Lung (tissue), 12 donors: ENCODE results near the gene DENND1A. TPM values are rescaled to one million over a fixed set of nuclear protein-coding genes. Genes with fewer than 3 reads are reported as not detected.

Experiments used
- ATAC-seq: fragments of 200-7000 bp; cut with Tn5 transposase; one replicate; pipeline ENCODE4 v1.9.1; 2020; ENCODE audit warnings: moderate number of reproducible peaks; ENCODE audit not compliant: insufficient read depth, low FRiP score
- DNase-seq, 3 donors: peaks; one replicate each; pipeline ENCODE4 v3.0.0-alpha.2; 2013 to 2017
- H3K27ac ChIP-seq, 2 donors: one replicate each; pipeline ENCODE4 v1.5.1; 2013; ENCODE audit warnings: mild to moderate bottlenecking in 2 of 2, moderate library complexity in 2 of 2, control low read depth in 1 of 2, inconsistent platforms in 1 of 2, low read depth in 1 of 2, low read length in 1 of 2
- H3K27me3 ChIP-seq, 3 donors: one replicate each; pipeline ENCODE4 v1.5.1; 2013; ENCODE audit warnings: low read length in 2 of 3; ENCODE audit not compliant: control insufficient read depth in 3 of 3, insufficient read depth in 3 of 3
- H3K36me3 ChIP-seq, 4 donors: one replicate each; pipeline ENCODE4 v1.5.1; 2013; ENCODE audit warnings: low read length in 4 of 4, mild to moderate bottlenecking in 1 of 4, moderate library complexity in 1 of 4; ENCODE audit not compliant: control insufficient read depth in 4 of 4, insufficient read depth in 4 of 4
- H3K4me1 ChIP-seq, 5 donors: one replicate each; pipeline ENCODE4 v1.5.1; 2013; ENCODE audit warnings: low read length in 5 of 5, mild to moderate bottlenecking in 2 of 5, moderate library complexity in 1 of 5; ENCODE audit not compliant: control insufficient read depth in 5 of 5, insufficient read depth in 5 of 5
- H3K4me3 ChIP-seq: one replicate; pipeline ENCODE4 v1.5.1; 2013; ENCODE audit warnings: mild to moderate bottlenecking, control low read depth, moderate library complexity
- H3K9ac ChIP-seq, 2 donors: one replicate each; pipeline ENCODE4 v1.5.1; 2013; ENCODE audit warnings: low read length in 2 of 2, control low read depth in 1 of 2; ENCODE audit not compliant: insufficient read depth in 1 of 2
- H3K9me3 ChIP-seq, 4 donors: one replicate each; pipeline ENCODE4 v1.5.1; 2013; ENCODE audit warnings: low read length in 3 of 4, mild to moderate bottlenecking in 1 of 4, moderate library complexity in 1 of 4; ENCODE audit not compliant: control insufficient read depth in 4 of 4, insufficient read depth in 3 of 4
- WGBS, 2 donors: extraction: QIAGEN DNeasy Blood & Tissue Kit; methylation state at CpG; one replicate each; pipeline ENCODE4 v1.1.7; 2013; 5-methylcytosine and 5-hydroxymethylcytosine counted together
- polyA plus RNA-seq, 2 donors: library from polyadenylated mRNA; stranded (reverse); fragments of 200-250 nt; gene quantifications; one replicate each; pipeline ENCODE4 v1.2.1, GENCODE V29; 2013
- total RNA-seq, 2 donors: library from RNA; depleted of rRNA in 1 of 2; stranded (reverse); fragments of >200 nt in 1 of 2; gene quantifications; one replicate each; pipeline ENCODE4 v1.2.1, GENCODE V29; 2014 to 2021
- TF ChIP-seq, protein P1 (sequence below): IDR thresholded peaks from 2 replicates; pipeline ENCODE4 v1.5.1; 2012; ENCODE audit warnings: mild to moderate bottlenecking; ENCODE audit errors: control extremely low read depth, extremely low read depth
- donor health status: control.
- donor health status: control.
- donor health status: Bipolar disorder and iron deficiency.
- donor health status: healthy.
- donor health status: DM: yes; HTN: yes; CAD: no.

The DENND1A gene
- total and polyA plus RNA-seq, 4 donors = 5.7 to 29.8 (median 14.5) TPM

DNA sequence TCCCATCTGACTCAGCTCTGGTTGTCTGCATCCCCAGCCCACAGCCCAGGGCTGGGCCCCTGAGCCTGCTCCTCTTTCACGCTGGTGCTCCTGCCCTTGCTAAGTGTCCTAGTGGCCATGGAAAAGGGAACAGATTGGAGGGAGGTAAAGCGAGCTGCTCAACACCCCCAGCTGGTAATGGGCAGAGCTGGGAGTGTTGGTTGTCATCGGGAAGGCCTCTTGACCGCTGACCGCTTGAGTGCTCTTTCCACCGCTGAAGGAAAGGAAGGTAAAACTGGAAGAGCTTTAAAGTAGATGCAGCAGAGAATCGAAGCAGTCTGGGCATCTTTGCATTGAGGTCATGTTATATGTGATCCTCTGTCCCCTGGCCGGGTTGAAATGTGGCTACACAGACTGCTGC is 513.8 kb downstream of the DENND1A start:
- Histone ChIP-seq H3K4me3 (no peak overlapping the region), H3K9ac (no peak overlapping the region), H3K27me3 (peaks cover 0 to 2% (median 0%) of the 10 kb centered on the region in 3 donors), H3K36me3 (peaks cover 0 to 6% (median 2%) of the 10 kb centered on the region in 4 donors), H3K4me1 (peaks cover 0 to 5% (median 0%) of the 10 kb centered on the region in 5 donors), H3K27ac (no peak overlapping the region), H3K9me3 (no peaks in the 10 kb centered on the region)
- no peak for ATAC-seq
- no peak for DNase-seq
- TF ChIP-seq, protein P1, sequence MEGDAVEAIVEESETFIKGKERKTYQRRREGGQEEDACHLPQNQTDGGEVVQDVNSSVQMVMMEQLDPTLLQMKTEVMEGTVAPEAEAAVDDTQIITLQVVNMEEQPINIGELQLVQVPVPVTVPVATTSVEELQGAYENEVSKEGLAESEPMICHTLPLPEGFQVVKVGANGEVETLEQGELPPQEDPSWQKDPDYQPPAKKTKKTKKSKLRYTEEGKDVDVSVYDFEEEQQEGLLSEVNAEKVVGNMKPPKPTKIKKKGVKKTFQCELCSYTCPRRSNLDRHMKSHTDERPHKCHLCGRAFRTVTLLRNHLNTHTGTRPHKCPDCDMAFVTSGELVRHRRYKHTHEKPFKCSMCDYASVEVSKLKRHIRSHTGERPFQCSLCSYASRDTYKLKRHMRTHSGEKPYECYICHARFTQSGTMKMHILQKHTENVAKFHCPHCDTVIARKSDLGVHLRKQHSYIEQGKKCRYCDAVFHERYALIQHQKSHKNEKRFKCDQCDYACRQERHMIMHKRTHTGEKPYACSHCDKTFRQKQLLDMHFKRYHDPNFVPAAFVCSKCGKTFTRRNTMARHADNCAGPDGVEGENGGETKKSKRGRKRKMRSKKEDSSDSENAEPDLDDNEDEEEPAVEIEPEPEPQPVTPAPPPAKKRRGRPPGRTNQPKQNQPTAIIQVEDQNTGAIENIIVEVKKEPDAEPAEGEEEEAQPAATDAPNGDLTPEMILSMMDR = no peak
- WGBS, 2 donors = 79 to 91% methylated on average over 8 of the region's 8 CpGs

DNA sequence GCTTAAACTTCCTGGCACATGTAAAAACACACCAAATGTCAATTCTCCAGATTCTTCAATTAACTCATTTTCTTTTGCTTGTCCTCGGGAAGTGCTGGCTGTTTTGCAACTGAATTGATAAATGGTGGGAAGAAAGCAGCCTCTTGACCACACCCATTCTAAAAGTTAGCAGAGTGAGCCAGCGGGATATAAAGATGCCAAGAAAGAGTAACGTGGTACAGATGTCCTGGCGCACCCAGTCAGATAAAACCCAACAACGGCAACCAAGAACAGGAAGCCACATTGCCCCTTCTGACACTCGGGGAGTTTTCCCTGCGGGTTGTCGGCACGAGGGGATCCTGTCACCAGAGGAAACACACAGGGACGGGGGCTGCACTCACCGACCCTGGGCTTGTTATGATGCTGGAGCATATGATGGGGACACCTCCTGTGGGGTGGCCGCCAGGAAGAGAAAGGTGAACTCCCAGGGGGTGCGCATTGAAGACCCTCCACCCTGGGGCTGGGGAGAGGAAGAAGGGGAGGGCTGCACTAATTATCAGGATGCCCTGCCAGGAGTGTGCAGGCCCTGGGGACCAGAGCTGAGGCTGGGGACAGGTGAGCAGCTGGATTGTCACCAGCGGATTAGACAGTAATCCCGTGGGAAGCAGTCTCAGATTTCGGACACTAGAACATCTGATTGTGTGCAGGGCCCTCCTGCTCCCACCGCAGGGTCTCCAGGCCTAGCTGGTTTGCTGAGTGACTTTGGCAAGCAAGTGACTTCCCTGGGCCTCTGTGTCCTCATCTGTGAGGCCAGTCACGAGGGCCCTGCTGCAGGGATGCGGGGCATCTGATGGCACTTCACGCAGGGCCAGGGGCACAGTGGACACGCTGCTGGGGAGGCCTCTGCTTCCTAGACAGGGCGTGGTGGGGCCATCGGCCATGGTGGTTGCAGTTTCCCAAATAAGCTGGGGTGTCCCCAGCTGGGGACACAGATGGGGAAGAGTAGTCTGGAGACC is 514.7 kb downstream of the DENND1A start:
- no peaks in the 10 kb centered on the region for H3K9me3 ChIP-seq
- DNase-seq = peak in 1 of 3 donors; percentile 22
- TF ChIP-seq, protein P1 = no peak
- H3K36me3 ChIP-seq = peaks cover 0 to 5% (median 2%) of the 10 kb centered on the region in 4 donors
- 82 to 88% methylated on average over 23 of the region's 23 CpGs for WGBS, 2 donors
- no peak overlapping the region for H3K9ac ChIP-seq
- H3K4me1 ChIP-seq = peaks cover 0 to 5% (median 0%) of the 10 kb centered on the region in 5 donors
- ATAC-seq = no peak
- H3K27ac ChIP-seq = no peak overlapping the region
- no peak overlapping the region for H3K4me3 ChIP-seq
- peaks cover 0 to 2% (median 0%) of the 10 kb centered on the region in 3 donors for H3K27me3 ChIP-seq

DNA sequence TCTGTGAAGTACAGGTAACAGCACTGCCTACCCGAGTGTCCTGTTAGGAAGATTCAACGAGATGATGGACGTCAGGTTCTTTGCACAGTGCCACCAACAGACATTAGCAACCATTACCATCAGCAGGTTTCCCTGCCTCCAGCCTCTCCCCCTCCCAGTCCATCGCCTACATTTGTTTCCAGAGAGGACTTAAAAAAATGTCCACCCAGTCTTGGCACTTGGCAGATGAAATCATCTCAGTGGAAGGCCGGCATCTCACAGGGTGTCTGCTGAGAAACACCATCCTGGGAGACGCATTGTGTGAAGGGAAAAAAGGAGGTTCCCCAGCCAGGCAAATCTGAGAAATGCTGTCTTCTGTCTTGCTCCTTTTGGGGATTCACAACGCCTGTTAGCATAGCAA is 515.7 kb downstream of the DENND1A start:
- peak in 2 of 3 donors; percentile 28 to 33 for DNase-seq
- peaks cover 0 to 3% (median 0%) of the 10 kb centered on the region in 4 donors for H3K36me3 ChIP-seq
- 78 to 91% methylated on average over 7 of the region's 7 CpGs for WGBS, 2 donors
- ATAC-seq = no peak
- peaks cover 0 to 5% (median 0%) of the 10 kb centered on the region in 5 donors for H3K4me1 ChIP-seq
- no peak overlapping the region for H3K4me3 ChIP-seq
- TF ChIP-seq, protein P1 = no peak
- H3K9ac ChIP-seq = no peak overlapping the region
- no peaks in the 10 kb centered on the region for H3K9me3 ChIP-seq
- H3K27me3 ChIP-seq = peaks cover 0 to 2% (median 0%) of the 10 kb centered on the region in 3 donors
- H3K27ac ChIP-seq = no peak overlapping the region
